ENCODE results near the gene TTC7B.

DNA sequence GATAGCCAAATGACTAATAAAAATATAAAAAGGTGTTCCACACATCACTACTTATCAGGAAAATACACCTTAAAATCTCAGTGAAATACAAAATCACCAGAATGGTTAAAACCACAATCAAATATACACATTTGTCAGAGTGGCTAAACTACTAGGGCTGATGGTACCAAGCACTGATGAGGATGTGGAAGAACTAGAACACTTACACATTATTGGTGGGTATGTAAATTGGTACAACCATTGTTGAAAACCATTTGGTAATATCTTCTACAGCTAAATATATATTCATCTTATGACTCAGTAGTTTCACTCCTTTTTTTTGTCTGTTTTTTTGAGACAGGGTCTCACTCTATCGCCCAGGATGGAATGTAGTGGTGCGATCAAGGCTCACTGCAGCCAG is 48.5 kb upstream of the TTC7B start:
- TF ChIP-seq U2AF1 (optimal IDR thresholded peaks at IDR 0.05; ENCODE audit: low read depth, low read length) (no peak), MAZ (CRISPR knock-in tag; conservative IDR thresholded peaks at IDR 0.05 in 1 of 2, IDR thresholded peaks at IDR 0.05 in 1 of 2) (no peak), NFYB (IDR thresholded peaks at IDR 0.05; ENCODE audit: extremely low read depth, insufficient read length) (no peak), SMARCB1 (IDR thresholded peaks at IDR 0.05; ENCODE audit: insufficient read length, low read depth) (no peak), ZNF274 (IDR thresholded peaks at IDR 0.05; ENCODE audit: borderline replicate concordance, low read depth, low read length) (no peak), SIN3A (IDR thresholded peaks at IDR 0.05; ENCODE audit: borderline replicate concordance in 2 of 2, control insufficient read depth in 1 of 2, low read depth in 2 of 2, low read length in 2 of 2) (no peak), ZNF239 (CRISPR knock-in tag; IDR thresholded peaks at IDR 0.05) (no peak), HSF4 (CRISPR knock-in tag; IDR thresholded peaks at IDR 0.05; ENCODE audit: borderline replicate concordance) (no peak), SRSF9 (IDR thresholded peaks at IDR 0.05; ENCODE audit: borderline replicate concordance, low read depth, low read length) (no peak), CTCF (IDR thresholded peaks at IDR 0.05 in 2 of 3, conservative IDR thresholded peaks at IDR 0.05 in 1 of 3; ENCODE audit: insufficient read depth in 2 of 3, low read depth in 1 of 3, low read length in 3 of 3) (no peak)
- TF ChIP-seq, protein P1, sequence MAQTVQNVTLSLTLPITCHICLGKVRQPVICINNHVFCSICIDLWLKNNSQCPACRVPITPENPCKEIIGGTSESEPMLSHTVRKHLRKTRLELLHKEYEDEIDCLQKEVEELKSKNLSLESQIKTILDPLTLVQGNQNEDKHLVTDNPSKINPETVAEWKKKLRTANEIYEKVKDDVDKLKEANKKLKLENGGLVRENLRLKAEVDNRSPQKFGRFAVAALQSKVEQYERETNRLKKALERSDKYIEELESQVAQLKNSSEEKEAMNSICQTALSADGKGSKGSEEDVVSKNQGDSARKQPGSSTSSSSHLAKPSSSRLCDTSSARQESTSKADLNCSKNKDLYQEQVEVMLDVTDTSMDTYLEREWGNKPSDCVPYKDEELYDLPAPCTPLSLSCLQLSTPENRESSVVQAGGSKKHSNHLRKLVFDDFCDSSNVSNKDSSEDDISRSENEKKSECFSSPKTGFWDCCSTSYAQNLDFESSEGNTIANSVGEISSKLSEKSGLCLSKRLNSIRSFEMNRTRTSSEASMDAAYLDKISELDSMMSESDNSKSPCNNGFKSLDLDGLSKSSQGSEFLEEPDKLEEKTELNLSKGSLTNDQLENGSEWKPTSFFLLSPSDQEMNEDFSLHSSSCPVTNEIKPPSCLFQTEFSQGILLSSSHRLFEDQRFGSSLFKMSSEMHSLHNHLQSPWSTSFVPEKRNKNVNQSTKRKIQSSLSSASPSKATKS (CRISPR knock-in tag; IDR thresholded peaks at IDR 0.05), result no peak
- TF ChIP-seq, protein P2, sequence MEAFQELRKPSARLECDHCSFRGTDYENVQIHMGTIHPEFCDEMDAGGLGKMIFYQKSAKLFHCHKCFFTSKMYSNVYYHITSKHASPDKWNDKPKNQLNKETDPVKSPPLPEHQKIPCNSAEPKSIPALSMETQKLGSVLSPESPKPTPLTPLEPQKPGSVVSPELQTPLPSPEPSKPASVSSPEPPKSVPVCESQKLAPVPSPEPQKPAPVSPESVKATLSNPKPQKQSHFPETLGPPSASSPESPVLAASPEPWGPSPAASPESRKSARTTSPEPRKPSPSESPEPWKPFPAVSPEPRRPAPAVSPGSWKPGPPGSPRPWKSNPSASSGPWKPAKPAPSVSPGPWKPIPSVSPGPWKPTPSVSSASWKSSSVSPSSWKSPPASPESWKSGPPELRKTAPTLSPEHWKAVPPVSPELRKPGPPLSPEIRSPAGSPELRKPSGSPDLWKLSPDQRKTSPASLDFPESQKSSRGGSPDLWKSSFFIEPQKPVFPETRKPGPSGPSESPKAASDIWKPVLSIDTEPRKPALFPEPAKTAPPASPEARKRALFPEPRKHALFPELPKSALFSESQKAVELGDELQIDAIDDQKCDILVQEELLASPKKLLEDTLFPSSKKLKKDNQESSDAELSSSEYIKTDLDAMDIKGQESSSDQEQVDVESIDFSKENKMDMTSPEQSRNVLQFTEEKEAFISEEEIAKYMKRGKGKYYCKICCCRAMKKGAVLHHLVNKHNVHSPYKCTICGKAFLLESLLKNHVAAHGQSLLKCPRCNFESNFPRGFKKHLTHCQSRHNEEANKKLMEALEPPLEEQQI (IDR thresholded peaks at IDR 0.05), result no peak

Measured in K562 (cell line).